D721Med (cell line): ENCODE results near the gene ZSCAN23.

Experiments used
- DNase-seq: peaks from one replicate; pipeline ENCODE4 v3.0.0; 2011; ENCODE audit warnings: low spot score; ENCODE audit not compliant: insufficient read length
- FAIRE-seq: peaks from 2 replicates; lab custom pipeline; 2011; peaks lifted over from hg19 to GRCh38; lab: Jason Lieb, UNC
- TF ChIP-seq, protein P1 (sequence below): IDR thresholded peaks from 2 replicates; pipeline ENCODE4 v1.5.1; 2012; ENCODE audit warnings: mild to moderate bottlenecking, control low read depth; ENCODE audit not compliant: insufficient read depth; ENCODE audit errors: missing control alignments

The ZSCAN23 gene

DNA sequence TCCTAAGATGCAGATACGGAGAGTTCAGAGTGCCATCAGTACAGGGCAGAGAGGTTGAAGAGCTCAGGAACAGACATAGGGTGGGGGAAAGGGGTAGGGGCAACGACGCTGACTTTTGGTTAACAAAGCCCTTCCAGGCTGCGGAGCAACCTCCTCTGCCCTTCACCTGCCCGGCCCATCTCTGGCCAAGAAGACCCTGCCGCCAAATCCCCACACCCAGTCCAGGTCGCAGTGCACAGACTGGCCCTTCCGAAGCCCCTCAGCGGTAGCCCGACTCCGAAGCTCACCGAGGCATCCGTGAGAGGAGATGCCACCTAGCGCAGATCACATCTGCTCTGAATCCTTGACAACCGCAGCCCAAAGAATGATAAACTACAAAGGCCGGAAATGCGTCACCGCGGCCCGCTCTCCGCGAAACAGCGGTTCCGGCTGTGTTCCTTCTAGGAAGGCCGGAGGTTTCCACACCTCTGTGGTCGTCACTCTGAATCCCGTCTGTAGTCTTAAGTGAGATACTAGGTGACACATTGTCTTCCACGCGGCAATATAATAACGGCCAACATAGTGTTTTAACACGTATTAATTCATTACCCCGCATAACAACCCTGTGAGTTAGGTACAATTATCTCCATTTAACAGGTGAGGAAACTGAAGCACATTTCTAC lies at the start of gene ZSCAN23:
ZSCAN23 (minus strand) TSS at position 380 of the 662 bp plus-strand sequence. CDS start 7,225 bp downstream, outside the sequence.
- TF ChIP-seq, protein P1, sequence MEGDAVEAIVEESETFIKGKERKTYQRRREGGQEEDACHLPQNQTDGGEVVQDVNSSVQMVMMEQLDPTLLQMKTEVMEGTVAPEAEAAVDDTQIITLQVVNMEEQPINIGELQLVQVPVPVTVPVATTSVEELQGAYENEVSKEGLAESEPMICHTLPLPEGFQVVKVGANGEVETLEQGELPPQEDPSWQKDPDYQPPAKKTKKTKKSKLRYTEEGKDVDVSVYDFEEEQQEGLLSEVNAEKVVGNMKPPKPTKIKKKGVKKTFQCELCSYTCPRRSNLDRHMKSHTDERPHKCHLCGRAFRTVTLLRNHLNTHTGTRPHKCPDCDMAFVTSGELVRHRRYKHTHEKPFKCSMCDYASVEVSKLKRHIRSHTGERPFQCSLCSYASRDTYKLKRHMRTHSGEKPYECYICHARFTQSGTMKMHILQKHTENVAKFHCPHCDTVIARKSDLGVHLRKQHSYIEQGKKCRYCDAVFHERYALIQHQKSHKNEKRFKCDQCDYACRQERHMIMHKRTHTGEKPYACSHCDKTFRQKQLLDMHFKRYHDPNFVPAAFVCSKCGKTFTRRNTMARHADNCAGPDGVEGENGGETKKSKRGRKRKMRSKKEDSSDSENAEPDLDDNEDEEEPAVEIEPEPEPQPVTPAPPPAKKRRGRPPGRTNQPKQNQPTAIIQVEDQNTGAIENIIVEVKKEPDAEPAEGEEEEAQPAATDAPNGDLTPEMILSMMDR = no peak
- DNase-seq (peak; percentile 39), FAIRE-seq (peak; percentile 78)

DNA sequence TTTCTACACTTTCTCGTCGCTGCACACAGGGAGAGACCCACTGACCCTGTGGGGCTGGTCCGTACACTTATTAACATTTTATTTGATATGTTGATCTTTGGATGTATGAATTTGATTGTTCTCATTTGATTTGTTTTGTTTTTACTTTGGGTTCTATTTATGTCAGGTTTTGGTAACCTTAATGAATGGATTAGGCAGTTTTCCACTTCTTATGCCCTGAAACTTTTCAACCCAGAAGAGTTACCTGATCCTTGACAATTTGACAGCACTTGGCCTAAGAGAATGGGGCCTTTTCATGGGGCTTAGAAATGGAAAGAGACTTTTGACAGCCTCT lies 48.7 kb upstream of the ZSCAN23 start:
- no peak for FAIRE-seq
- DNase-seq = no peak
- TF ChIP-seq, protein P1 = no peak

DNA sequence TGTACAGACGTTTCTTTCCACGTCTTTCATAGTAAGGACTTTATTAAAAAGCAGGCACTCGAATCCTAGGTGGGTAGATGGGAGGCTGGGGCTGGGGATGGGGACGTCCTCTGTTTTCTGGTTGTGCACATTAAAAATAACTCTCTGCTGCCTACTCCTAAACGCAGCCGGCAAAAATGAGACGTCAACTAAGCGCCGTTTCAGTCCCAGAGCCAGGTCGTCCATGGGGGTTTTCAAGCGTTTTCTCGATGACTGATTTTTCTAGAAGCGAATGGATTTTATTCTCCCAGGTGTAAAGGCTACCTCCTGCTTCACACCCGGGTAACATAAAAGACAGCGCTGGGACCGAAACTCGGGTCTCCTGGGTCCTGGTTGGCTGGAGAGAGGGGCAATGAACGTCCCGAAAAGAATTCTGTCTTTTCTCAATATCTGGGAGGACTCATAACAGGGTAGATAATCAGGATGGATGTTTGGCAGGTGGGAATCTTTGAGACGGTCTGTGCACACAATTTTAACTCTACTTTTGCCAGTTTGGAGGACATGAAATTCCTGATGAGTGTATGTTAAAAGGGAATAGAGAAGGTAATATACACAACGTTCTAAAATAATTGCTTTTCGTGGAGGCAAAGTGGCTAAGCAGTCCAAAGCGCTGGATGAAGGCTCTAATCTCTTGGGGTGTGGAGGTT lies 47.1 kb upstream of the ZSCAN23 start:
- FAIRE-seq = no peak
- no peak for DNase-seq
- TF ChIP-seq, protein P1 = no peak

DNA sequence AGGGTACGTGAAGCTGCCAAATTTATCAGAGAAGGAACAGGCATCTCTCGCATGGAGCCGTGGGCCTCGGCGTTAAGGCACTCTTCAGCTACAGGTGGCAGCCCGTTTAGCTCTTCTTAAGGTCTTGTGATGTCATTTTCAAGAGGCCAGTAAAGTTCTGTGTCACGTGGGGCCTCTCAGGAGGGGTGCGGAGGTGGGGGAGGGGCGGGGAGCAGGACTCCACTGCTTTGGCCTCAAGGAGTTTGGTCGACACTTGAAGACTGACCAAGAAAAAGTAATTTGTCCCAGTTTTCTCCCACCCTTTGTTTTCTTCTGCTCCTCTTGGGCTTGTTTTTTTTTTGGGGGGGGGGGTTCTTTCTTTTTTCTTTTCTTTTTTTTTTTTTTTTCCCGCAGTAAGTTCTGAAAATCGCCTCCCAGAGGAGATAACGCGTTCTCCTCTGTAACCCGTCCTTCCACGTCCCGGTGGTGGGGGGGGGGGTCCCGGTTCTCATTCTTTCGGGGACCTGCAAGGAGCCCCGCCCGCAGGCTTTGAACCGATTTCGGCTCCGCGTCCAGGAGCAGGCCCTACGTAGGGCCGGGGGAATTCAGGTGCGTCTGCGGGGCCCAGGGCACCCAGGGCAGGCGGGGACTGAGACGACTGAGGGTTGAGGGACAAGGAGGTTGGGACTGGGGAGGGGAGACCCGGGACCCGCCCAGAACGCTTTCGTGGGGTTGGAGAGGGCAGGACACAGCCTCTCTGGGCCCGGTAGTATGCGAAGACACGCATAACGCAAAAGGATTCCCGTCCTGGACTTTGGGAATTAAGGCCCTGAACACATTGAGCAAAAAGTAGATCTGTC lies 46.3 kb upstream of the ZSCAN23 start:
- DNase-seq = no peak
- no peak for FAIRE-seq
- TF ChIP-seq, protein P1 = no peak

DNA sequence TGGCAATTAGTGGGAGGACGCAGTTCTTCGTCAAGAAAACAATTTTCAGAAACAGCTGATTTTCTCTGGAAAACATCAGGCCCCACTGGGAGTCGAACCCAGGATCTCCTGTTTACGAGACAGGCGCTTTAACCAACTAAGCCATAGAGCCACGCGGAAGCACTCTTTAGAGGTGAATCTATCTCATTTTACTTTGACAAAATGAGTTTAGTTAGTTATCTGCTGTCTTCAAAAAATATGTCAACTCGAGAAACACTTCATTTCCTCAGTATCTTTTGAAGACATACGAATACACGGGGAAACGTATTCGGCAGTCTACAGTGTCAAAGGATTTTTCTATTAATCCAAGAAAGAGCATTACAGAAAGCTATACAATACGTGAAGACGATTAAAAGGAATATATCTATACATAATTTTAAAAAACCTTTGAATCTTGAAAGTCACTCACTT lies 45.6 kb upstream of the ZSCAN23 start:
- FAIRE-seq (no peak), DNase-seq (no peak)
- TF ChIP-seq, protein P1 = no peak

DNA sequence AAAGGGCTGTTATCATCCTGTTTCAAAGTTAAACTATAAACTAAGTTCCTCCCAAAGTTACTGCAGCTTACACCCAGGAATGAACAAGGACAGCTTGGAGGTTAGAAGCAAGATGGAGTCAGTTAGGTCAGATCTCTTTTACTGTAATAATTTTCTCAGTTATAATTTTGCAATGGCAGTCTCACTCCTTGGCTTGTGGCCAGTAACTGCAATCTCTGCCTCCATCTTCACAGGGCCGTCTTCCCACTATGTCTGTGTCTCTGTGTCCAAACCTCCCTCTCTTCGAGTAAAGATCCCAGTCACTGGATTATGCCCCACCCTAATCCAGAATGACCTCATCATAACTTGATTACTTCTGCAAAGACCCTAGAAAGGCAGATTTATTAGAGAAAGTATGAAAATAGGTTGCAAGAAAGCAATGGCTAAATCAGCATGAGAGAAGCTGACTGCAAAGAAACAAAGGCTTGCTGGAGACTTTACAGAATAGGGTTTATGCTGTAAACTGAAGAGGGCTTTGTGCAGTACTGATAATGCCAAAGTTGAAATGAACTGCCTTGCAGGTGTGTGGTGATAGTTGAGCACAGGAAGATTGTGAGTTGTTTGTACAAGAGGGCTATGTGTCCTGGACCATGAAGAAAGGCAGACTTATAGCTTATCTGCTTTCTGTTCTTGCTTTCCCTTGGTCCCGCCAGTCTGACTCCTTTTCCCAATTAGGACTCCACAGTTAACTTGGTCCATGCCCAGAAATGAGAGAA lies 43.9 kb upstream of the ZSCAN23 start:
- DNase-seq (no peak), FAIRE-seq (no peak)
- TF ChIP-seq, protein P1 = no peak
